WI38 (cell line): ENCODE results near the gene PTPN20.
A peak's percentile ranks its signal among the peaks of the same experiment; 100 is the strongest.

Experiments used
- H3K4me3 ChIP-seq: 2 replicates; pipeline ENCODE4 v1.5.1; 2011; ENCODE audit warnings: low read depth, mild to moderate bottlenecking, control low read depth, low read length
- CTCF ChIP-seq: IDR thresholded peaks from 2 replicates; pipeline ENCODE4 v1.5.1; 2012; ENCODE audit warnings: low read depth, mild to moderate bottlenecking, control low read depth, low read length

Gene PTPN20

GRCh38 chr10:47046321-47047126 is 135.3 kb downstream of the PTPN20 start:
- no peak for TF ChIP-seq CTCF
- no peak overlapping the region for H3K4me3 ChIP-seq

- no peak overlapping the region for H3K4me3 ChIP-seq
- no peak for TF ChIP-seq CTCF
Observed at GRCh38 chr10:47047127-47047504, 135.9 kb downstream of the PTPN20 start.

- no peak overlapping the region for H3K4me3 ChIP-seq
- TF ChIP-seq CTCF, result peak; percentile 81
Observed at GRCh38 chr10:47047577-47048525, 136.6 kb downstream of the PTPN20 start.

- no peak overlapping the region for H3K4me3 ChIP-seq
Observed at GRCh38 chr10:47048526-47048905, 137.3 kb downstream of the PTPN20 start.

GRCh38 chr10:47049056-47049851 is 138.0 kb downstream of the PTPN20 start:
- no peak overlapping the region for H3K4me3 ChIP-seq
- no peak for TF ChIP-seq CTCF

More at GRCh38 chr10:47048526-47048905, 137.3 kb downstream of the PTPN20 start:
- TF ChIP-seq CTCF, result no peak

- no peak for TF ChIP-seq CTCF
Observed at GRCh38 chr10:47049906-47050305, 138.7 kb downstream of the PTPN20 start.

More at GRCh38 chr10:47049906-47050305, 138.7 kb downstream of the PTPN20 start:
- no peak overlapping the region for H3K4me3 ChIP-seq
